AG10803 (cell line): ENCODE measurements around the gene ALDH1A3.

ENCODE experiments used
- DNase-seq: peaks from one replicate; pipeline ENCODE4 v3.0.0; 2010; ENCODE audit warnings: low read depth
- H3K4me3 ChIP-seq: 2 replicates; pipeline ENCODE4 v1.5.1; 2011; ENCODE audit warnings: mild to moderate bottlenecking, low read length, control low read depth
- CTCF ChIP-seq: conservative IDR thresholded peaks from 2 replicates; pipeline ENCODE4 v1.5.1; 2011; ENCODE audit warnings: mild to moderate bottlenecking, low read length, control low read depth, inconsistent platforms

Gene ALDH1A3

GRCh38 chr15:100891307-100892012 is 11.8 kb downstream of the ALDH1A3 start:
- TF ChIP-seq CTCF = no peak
- H3K4me3 ChIP-seq = no peak overlapping the region
- no peak for DNase-seq

GRCh38 chr15:100892013-100892355 is 12.4 kb downstream of the ALDH1A3 start:
- H3K4me3 ChIP-seq = no peak overlapping the region
- TF ChIP-seq CTCF = no peak
- no peak for DNase-seq

- DNase-seq = no peak
- TF ChIP-seq CTCF = no peak
- H3K4me3 ChIP-seq = no peak overlapping the region
Observed at GRCh38 chr15:100893261-100893963, 13.8 kb downstream of the ALDH1A3 start.

- no peak for TF ChIP-seq CTCF
- no peak for DNase-seq
- no peak overlapping the region for H3K4me3 ChIP-seq
Observed at GRCh38 chr15:100893964-100894295, 14.3 kb downstream of the ALDH1A3 start.

GRCh38 chr15:100895721-100896120 is 16.1 kb downstream of the ALDH1A3 start:
- no peak overlapping the region for H3K4me3 ChIP-seq
- TF ChIP-seq CTCF = no peak
- DNase-seq = no peak

GRCh38 chr15:100897221-100898151 is 17.9 kb downstream of the ALDH1A3 start:
- TF ChIP-seq CTCF = no peak
- no peak for DNase-seq
- no peak overlapping the region for H3K4me3 ChIP-seq

GRCh38 chr15:100898152-100898490 is 18.5 kb downstream of the ALDH1A3 start:
- no peak for DNase-seq
- H3K4me3 ChIP-seq = no peak overlapping the region
- no peak for TF ChIP-seq CTCF
